Caki2 (cell line): Measurements from ENCODE around the gene GTSF1L. TPM values are rescaled to one million over a fixed set of nuclear protein-coding genes. Genes with fewer than 3 reads are reported as not detected.

ENCODE experiments used
- DNase-seq: peaks from one replicate; pipeline ENCODE4 v3.0.0-alpha.2; 2015; ENCODE audit warnings: low read depth
- in situ Hi-C: cut with HindIII; loops from 2 replicates; pipeline ENCODE4 v1.10.0; 2016; ENCODE audit warnings: low sequenced_read_pairs, low pct_unique_long_range_greater_than_20kb, mixed read lengths
- total RNA-seq: library from RNA; depleted of rRNA; stranded (reverse); fragments of >200 nt; shearing (Covaris generic); gene quantifications from 2 replicates; pipeline ENCODE4 v1.2.3, GENCODE V29; 2014; ENCODE audit warnings: low replicate concordance

GTSF1L gene
- total RNA-seq, 1 experiment from 2014 or later = not detected

DNA sequence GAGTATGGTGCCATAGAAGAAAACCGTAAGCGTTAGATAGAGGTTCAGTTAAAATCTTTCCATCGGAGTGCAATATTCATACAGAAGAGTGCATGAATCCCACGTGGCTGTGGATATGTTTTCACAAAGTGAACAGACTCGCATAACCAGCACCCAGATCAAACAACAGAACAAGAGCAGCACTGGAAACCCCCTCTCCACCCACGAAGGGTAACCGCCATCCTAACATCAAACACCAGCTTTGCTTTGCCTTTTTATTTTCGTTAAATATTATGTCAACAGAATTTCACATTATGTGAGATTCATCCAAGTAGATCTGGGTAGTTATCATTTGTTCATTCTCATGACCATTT is 4.7 kb downstream of the GTSF1L start:
- in situ Hi-C loops = no loop called here
- no peak for DNase-seq

DNA sequence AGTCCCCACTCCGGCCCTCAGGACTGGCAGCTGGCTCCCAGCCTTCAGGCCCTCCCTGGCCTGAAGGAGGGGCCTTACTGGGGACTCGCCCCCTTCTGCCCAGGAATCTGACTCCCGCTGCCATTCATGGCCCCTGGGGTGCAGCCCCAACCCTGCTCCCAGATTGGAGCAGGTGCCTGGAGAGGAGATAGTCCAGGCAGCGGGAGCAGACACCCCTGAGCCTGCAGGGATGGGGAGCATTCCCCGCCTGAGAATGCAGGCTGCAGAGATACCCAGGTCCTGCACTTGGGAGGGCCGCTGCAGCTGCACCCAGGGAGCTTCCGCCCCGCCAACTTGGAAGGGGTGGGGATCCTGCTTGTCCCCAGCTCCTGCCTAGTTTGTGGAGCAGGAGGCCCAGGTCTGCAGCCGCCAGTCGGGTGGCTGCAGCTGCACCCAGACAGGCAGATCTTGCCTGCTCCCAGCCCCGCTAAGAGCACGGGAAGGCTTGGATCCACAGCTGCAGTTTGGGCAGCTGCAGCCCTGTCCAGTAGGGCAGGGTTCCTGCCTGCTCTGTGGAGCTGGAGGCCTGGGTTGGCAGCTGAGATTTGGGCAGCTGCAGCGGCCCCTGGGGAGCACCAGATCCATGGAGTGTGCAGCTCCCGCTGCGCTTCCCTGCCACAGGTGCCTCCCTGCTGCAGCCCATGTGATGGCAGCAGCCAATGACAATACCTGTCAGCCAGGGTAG is 5.2 kb downstream of the GTSF1L start:
- in situ Hi-C loops = no loop called here
- DNase-seq = no peak

DNA sequence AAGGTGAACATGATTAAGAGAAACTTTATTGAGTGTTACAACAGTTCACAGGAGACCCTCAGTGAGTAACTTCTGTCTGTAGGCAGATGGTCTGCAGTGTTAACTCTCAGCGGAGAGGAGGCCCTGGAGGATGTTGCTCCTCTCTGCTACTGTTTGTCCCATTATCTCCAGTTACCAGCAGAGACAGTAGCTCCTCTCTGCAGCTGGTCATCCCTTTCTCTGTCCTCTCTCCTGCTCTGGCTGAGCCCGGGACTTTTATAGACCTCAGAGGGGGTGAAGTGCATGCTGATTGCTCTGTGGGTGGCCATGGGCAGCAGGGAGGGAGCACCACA is 5.7 kb downstream of the GTSF1L start:
- DNase-seq = no peak
- in situ Hi-C loops = no loop called here

DNA sequence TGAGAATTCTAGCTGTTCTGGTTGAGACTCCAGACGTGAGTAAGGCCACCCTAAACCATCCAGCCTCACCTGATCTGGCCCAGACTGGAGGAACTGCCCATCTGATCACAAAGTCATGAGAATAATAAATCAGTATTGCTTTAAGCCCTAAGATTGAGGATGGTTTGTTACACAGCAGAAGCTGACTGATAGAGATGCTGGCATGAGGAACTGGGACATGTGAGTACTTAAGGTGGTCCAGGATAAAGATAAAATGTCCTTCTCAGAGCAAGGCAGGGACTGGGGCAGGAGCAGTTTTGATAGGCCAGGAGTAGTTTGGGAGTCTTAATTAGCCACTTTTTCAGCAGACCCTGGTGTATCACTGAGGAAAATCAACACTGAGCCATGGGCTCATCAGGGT is 6.8 kb downstream of the GTSF1L start:
- in situ Hi-C loops = no loop called here
- no peak for DNase-seq

DNA sequence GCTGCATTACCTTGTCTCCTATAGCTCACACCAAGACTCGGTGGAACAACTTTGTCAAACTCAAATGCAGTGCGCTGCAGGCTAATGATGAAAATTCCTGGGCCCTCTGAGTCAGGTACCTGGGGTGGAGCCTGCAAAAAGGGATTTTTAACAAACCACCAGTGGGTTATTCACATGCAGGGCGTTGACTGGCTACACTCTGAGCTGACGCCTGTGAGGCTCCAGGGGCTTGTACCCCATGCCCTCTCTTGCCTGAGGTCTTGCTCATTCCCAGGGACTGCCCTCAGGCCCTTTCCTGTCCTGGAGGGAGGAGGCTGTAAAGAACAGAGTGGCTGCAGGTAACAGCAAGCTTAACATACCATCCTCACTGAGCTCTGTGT is 9.2 kb downstream of the GTSF1L start:
- DNase-seq = no peak
- in situ Hi-C loops = no loop called here

DNA sequence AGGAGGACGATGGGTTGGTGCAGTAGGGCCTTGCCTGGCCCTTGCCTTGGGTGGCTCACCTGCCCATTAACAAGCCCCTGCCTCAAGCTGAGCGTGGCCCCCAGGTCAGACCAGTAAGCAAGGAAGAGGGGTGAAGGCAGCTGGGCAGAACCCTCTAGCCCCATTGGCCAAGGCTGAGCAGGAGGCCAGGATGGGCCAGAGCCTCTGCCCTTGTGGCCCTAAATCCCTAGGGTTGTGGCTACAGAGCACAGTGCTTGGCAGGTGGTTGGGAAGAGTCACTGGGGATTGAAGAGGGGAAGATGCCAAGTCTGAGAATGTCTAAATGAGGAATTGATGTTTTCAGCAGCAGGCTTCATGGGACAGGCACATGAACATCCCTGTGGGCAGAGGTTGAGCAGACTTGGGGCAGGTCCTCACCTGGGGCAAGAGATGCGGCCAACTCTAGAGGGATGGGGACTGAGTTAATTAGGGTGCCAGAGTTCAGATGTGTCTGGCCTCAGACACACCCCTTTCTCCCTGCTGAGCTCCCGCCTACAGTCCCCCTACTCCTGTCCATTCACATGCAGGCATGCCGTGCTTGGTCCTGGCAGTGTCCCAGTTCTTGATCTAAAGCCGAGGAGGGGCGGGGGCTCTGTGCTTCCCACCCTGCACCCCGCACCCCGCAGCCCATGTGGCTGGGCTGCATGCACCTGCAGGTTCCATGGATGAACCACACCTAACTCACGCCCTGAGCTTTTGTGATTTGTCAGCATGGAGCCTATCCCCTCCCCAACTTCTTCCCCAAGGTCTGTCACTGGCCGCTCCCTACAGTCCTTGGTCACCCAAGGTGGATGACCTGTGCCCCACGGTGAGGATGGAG is 9.8 kb downstream of the GTSF1L start:
- DNase-seq = no peak
- in situ Hi-C loops = no loop called here

DNA sequence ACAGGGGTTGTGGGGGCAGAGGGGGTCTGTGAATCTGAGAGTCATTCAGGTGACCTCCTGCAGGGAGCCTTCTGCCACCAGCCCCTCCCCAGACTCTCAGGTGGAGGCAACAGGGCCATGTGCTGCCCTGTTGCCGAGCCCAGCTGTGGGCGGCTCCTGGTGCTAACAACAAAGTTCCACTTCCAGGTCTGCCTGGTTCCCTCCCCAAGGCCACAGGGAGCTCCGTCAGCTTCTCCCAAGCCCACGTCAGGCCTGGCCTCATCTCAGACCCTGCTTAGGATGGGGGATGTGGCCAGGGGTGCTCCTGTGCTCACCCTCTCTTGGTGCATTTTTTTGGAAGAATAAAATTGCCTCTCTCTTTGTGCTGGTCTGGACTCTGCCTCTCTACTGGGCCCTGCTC is 10.7 kb downstream of the GTSF1L start:
- DNase-seq = no peak
- in situ Hi-C loops = no loop called here

DNA sequence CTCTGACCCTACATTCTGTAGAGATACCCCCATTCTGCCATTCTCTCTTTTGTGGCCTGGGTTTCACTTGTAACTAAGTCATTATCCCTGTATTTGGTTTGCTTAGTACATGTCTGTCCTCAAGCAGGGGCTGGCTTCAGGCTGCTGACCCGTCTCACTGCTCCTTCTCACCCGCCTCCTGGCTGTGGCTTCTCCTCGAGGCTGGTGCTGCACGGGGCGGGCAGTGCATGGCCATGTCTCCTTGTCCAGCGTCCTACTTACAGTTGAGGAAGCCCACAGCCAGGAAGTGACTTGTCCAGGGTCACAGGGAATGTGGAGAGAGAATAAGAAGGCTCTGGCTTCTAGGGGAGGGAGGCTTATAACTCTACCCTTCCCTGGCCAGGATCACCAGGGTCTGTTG is 11.3 kb downstream of the GTSF1L start:
- in situ Hi-C loops = no loop called here
- no peak for DNase-seq

DNA sequence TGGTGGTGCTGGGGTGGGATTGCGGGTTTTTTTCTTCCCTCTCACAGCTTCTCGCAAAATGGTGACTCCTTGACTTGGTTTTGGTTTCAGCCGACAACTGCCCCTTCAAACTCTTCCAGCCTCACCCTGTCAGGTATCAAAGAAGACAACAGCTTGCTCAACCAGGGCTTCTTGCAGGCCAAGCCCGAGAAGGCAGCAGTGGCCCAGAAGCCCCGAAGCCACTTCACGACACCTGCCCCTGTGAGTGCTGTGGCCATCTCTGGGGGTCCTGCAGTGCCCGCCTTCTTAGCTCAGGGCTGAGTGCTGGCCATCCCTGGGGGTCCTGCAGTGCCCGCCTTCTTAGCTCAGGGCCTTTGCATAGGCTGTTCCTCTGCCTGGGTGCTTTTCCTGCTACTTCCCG is 11.8 kb downstream of the GTSF1L start:
- no peak for DNase-seq

DNA sequence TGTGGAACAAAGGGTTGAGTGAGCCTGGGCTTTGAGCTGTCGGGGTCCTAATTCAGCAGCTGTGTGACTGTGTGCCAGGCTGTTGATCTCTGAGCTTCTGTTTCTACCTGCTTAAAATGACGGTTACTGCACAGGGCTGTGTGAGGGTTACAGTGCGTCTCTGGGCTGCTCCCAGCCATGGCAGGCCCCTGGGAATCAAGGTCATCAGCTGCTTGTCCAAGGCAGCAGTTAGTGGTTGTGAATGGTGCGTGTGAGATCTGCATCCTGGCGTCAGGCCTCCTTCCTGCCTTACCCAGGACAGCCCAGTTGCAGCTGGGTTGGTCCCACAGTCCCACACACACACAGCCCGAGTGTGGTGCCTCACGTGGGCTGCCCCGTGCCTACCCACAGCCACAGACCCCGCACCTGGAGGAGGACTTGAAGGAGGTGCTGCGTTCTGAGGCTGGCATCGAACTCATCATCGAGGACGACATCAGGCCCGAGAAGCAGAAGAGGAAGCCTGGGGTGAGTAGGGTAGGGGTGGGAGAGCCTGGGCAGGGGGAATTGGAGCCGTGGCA is 15.6 kb downstream of the GTSF1L start:
- no peak for DNase-seq
- in situ Hi-C loops = no loop called here

More for the DNA sequence above, 11.8 kb downstream of the GTSF1L start:
- in situ Hi-C loops = no loop called here

DNA sequence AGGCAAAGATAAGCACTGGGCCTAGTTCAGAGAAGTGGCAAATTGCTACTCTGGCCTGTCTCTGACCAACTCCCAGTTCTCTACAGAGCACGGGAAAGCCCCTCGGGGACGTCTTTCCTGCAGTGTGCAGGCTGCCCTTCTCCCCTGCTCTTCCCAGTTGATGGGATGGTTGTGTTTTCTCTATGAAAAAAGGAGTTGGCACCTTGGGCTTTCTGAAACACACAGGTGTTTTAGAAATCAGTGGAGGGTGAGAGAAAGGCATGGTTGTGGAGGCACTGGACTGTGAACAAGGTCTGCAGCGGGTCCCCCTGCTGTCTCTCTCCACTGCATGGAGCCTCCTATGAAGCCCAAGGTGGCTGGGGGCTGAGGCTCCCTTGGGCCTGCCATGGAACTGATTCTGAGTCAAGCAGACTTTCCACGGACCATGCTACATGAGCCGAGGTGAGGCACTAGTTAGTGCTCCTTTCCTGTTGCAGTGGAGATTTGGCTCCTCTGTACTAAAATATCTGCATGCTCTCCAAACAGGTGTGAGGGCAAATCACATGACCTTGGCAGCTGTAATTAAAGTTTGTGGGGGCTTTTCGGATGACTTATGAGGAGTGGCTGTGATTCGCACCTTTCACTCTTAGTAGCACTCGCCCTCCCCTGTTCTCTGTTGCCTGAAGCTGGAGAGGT is 16.3 kb downstream of the GTSF1L start:
- in situ Hi-C loops = no loop called here
- no peak for DNase-seq

DNA sequence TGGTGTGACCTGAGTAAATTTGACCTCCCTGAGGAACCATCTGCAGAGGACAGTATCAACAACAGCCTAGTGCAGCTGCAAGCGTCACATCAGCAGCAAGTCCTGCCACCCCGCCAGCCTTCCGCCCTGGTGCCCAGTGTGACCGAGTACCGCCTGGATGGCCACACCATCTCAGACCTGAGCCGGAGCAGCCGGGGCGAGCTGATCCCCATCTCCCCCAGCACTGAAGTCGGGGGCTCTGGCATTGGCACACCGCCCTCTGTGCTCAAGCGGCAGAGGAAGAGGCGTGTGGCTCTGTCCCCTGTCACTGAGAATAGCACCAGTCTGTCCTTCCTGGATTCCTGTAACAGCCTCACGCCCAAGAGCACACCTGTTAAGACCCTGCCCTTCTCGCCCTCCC is 24.3 kb downstream of the GTSF1L start:
- in situ Hi-C loops = no loop called here
- no peak for DNase-seq

DNA sequence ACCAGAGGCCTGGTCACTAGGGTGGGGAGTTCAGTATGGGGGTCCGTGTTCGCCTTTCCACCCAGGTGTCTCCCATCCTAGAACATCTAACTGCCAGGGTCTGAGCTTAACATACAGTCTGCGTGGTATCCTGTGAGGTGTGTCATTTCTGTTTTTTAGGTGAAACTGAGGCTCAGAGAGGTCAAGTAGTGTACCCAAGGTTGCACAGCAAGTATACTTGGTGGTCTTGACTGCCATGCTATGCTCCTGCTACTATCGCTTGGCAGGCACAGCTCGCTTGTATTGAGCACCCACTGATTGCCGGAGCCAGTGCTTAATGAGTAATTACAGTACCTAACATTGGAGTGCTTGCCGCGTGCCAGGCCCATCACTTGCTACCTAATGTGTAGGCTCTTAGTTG is 26.2 kb downstream of the GTSF1L start:
- DNase-seq = no peak
- in situ Hi-C loops = no loop called here

DNA sequence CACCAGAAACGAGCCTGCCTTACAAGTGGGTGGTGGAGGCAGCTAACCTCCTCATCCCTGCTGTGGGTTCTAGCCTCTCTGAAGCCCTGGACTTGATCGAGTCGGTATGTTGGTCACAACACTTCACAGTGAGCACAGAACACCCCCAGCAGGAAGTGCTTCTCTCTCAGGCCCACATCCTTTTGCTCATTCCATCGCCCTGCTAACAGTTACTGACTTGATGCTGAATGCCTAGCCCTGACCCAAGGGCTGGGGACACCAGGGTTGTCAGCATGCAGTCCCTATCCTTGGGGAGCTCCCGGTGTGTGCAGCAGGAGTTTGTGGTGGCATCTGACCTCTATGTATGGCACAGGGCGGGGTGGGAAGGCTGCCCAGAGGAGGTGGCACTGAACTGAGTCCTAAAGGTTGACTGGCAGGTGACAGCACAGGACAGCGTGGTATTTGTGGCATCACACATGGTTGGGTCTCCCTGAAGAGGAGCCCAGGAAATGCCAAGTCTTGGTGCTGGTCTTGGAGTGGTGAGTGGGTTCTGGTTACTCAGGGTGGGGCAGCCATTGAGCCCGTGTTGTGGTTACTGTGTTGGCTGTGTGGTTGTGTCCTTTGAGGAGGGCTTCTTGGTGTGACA is 26.7 kb downstream of the GTSF1L start:
- in situ Hi-C loops = no loop called here
- DNase-seq = no peak

DNA sequence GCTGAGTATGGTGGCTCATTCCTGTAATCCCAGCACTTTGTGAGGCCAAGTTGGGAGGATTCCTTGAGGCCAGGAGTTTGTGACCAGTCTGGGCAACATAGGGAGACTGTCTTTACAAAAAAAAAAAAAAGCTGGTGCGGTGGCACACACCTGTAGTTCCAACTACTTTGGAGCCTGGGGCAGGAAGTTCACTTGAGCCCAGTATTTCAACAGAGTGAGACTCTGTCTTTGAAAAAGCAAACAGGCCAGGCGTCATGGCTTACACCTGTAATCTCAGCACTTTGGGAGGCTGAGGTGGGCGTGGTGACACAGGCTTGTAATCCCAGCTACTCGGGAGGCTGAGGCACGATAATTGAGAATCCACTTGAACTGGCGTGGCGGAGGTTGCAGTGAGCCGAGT is 31.2 kb downstream of the GTSF1L start:
- in situ Hi-C loops = no loop called here
- DNase-seq = no peak

DNA sequence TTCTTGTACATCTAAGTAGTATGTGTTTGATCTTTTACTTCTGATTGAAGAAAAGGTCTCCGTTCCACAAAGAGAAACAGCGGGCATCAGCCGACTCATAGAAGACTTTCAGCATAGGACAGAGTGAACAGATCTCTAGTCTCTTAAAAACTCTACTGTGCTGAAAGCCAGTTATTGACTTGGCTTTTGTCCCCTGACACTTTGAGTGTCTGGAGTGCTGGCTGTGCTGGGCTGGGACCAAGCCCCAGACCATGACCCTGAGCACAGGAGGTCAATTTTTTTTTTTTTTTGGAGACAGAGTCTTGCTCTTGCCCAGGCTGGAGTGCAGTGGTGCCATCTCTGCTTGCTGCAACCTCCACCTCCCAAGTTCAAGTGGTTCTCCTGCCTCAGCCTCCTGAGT is 32.0 kb downstream of the GTSF1L start:
- no peak for DNase-seq
- in situ Hi-C loops = no loop called here

DNA sequence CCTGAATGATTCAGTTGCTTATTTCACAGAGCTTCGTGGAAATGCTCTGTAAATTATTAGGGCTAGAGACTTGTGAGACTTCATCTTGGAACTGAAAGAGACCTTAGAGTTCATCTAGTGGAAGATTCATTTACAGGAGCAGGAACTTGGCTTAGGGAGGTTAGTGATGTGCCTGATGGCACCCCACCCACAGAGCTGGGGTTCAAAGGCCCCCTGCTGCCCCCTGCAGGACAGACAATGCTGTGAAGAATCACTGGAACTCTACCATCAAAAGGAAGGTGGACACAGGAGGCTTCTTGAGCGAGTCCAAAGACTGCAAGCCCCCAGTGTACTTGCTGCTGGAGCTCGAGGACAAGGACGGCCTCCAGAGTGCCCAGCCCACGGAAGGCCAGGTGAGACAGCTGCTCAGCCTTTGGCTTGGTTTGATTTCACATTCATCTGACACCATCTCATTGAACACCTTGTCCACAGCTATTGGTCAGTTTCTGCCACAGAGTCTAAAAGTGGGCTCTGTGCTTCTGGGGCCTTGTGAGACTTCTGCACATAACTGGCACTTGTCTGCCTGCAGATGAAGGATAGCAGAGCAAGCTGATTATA is 34.8 kb downstream of the GTSF1L start:
- in situ Hi-C loops = no loop called here
- peak; percentile 38 for DNase-seq

DNA sequence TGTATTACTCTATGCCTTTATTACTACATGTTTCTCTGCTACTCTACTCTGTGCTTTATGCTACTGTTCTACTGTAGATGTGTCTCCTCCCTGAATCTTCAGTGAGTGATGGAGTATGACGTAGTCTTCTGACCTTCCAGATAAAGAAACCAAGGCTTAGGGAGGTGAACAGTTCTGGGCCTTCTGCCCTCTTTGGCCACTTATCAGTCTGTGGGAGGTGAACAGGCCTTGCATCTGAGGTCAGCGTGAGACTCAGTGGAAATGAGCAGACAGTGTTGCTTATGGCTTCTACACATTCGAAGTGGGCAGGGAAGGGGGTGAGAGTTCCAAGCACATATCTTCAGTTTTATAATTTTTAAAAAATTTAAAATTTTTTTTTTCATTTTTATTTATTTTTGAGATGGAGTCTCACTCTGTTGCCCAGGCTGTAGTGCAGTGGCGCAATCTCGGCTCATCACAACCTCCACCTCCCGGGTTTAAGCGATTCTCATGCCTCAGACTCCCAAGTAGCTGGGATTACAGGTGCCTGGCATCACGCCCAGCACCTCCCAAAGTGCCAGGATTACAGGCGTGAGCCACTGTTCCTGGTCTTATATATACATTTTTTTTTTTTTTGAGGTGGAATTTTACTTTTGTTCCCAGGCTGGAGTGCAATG is 35.7 kb downstream of the GTSF1L start:
- in situ Hi-C loops = no loop called here
- DNase-seq = no peak
